Effector CD4-positive, alpha-beta T cell (primary cell): ENCODE data around the gene NKIRAS2.

Experiments
- DNase-seq: peaks from one replicate; pipeline ENCODE4 v3.0.0-alpha.2; 2020

The NKIRAS2 gene

DNA sequence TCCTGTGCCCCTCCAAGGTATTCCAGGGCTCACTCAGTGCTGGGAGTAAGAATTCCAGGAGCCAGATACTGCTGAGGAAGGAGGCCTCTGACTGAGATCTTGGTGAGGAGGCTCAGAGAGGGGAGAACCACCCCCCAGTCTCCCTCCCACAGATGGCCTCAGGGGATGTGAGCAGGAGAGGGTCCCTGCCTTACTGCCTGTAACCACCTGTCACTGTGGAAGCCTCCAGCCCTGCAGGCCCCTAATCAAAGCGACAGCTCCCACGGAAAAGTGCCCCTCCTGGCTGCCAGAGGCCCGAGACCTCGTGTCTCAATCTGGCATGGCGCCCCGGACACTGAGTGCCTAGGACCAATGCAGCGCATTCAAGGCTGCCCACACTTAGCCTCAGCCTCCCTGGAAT is 38.2 kb downstream of the NKIRAS2 start:
- no peak for DNase-seq

GRCh38 chr17:42059815-42060214 is 39.9 kb downstream of the NKIRAS2 start:
- no peak for DNase-seq

GRCh38 chr17:42060231-42060630 is 40.3 kb downstream of the NKIRAS2 start:
- DNase-seq = no peak

GRCh38 chr17:42061646-42062487 is 42.0 kb downstream of the NKIRAS2 start:
- no peak for DNase-seq

DNA sequence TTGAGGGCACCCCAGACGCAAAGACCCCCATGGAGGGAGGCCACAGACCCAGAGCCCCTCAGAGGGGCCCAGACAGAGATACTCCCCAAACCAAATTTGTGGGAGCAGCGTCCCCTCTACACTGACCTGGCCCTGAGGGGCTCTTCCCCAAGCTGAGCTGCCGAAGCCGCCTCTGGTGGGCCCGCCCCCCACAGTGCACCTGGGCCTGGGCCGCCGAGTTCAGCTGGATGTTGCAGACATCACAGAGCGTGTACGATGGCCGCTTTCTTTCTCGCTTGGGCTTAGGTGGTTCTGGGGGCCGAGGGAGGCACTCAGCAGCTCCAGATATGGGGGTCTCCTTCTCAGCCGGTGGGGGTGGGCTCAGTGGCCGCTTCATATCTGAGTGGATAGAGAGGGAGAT is 42.8 kb downstream of the NKIRAS2 start:
- DNase-seq = no peak

DNA sequence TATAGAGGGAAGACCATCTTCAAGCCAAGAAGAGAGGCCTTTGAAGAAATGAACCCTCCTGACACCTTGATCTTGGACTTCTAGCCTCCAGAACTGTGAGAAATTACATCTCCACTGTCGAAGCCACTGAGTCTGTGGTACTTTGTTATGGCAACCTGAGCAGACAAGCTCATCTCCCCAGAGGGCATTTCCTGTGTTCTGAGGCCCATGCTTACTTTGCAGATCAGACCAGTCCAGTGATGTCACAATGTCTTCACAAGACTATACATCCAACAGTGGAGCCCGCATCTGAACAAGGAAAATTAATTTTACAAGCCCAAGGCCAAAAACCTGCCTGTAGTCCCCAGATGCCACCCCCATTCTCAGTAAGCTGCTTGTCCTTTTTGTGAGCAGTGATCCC is 45.3 kb downstream of the NKIRAS2 start:
- no peak for DNase-seq

- peak; percentile 67 for DNase-seq
These were observed 47.6 kb downstream of the NKIRAS2 start for GRCh38 chr17:42067371-42068091.

- DNase-seq = no peak
These were observed 49.1 kb downstream of the NKIRAS2 start for GRCh38 chr17:42068979-42069378.

GRCh38 chr17:42071810-42072209 is 51.9 kb downstream of the NKIRAS2 start:
- no peak for DNase-seq

DNA sequence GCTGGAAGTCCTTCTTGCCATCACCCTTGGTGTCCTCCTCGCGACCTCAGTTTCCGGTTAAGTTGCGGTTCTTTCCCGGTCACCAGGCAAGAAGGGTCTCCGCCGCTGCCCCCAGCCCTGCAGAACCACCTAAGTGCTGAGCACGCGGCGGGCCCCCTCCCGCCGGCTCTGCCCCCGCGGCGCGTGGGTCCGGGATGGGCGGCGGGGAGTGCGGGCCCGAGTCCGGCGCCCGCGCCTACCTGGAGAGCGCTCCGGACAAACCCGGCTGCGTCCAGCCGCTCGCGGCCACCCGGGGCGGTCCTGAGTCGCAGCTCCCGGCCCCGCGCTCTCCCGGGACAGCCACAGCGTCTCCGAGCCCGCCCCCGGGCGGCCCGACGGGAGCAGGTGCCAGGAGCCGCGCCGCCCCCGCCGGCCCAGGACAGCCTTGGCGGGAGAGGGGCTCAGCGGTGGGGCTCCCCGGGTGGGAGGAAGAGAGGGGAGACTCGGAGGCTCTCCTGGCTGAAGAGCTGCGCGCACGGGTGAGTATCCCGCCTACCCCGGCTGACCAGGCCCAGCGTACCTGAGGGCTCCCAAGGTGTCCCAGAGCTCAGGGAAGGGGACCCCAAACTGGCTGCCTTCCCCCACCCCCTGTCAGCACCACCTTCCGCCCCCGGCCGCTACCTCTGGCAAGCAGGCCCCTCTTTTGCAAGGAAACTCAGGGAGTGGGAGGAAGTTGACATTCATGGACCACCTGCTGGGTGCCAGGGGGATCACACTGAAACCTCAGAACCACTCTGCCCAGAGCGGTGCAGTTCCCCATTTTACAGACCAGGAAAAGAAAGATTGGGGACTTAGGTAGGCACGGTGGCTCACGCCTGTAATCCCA is 52.7 kb downstream of the NKIRAS2 start:
- DNase-seq = no peak
